ENCODE data around the gene OR52W1. TPM values are rescaled to one million over a fixed set of nuclear protein-coding genes. Genes with fewer than 3 reads are reported as not detected.

The OR52W1 gene
- total RNA-seq, 1 donor, result not detected

- DNase-seq (ENCODE audit: low read depth), result no peak
- no peak overlapping the region for H3K4me3 ChIP-seq (ENCODE audit: low read depth, low read length)
- TF ChIP-seq, protein P1, sequence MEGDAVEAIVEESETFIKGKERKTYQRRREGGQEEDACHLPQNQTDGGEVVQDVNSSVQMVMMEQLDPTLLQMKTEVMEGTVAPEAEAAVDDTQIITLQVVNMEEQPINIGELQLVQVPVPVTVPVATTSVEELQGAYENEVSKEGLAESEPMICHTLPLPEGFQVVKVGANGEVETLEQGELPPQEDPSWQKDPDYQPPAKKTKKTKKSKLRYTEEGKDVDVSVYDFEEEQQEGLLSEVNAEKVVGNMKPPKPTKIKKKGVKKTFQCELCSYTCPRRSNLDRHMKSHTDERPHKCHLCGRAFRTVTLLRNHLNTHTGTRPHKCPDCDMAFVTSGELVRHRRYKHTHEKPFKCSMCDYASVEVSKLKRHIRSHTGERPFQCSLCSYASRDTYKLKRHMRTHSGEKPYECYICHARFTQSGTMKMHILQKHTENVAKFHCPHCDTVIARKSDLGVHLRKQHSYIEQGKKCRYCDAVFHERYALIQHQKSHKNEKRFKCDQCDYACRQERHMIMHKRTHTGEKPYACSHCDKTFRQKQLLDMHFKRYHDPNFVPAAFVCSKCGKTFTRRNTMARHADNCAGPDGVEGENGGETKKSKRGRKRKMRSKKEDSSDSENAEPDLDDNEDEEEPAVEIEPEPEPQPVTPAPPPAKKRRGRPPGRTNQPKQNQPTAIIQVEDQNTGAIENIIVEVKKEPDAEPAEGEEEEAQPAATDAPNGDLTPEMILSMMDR (IDR thresholded peaks at IDR 0.05; ENCODE audit: insufficient read depth, low read depth, low read length), result no peak
These were observed 11.4 kb downstream of the OR52W1 start for GRCh38 chr11:6210274-6210955.

DNA sequence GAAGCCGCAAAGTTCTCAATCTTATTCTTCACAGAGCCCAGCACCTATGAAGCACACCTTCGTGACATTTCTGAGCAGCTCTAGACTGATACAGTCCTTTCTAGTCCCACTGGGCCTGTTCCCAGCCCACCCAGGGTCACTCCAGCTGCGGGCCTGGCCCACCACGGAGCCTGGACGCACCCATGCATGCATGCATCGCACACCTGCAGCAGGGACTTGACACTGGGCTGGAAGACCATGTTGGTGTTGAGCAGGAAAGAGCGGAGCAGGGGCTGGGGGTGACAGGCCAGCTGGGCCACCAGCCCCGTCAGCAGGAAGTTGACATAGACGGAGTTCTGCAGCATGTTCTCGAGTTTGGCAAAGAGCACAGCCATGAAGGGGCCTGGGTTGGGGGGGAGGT is 15.5 kb downstream of the OR52W1 start:
- TF ChIP-seq, protein P1 (IDR thresholded peaks at IDR 0.05; ENCODE audit: insufficient read depth, low read depth, low read length), result no peak
- DNase-seq (ENCODE audit: low read depth), result no peak
- no peak overlapping the region for H3K4me3 ChIP-seq (ENCODE audit: low read depth, low read length)

DNA sequence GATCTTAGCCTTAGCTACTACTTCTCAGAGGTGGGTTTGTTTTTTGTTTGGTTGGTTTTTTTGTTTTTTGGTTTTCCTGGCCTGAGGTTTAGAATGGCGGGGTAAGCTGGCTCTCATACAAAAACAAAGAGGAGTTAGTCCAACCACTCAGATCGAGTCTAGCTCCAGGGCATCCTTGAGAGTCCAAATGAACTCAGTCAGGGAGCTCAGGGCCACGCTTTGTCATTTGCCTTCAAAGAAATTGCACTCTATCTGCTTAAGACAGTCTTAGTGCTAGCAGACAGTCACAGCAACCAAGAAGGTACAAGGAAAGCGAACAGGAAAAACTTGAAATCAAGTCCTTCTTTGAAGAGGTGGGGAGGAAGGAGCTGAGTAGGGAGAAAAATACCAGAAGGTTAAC is 17.5 kb downstream of the OR52W1 start:
- H3K4me3 ChIP-seq (ENCODE audit: low read depth, low read length), result no peak overlapping the region
- TF ChIP-seq, protein P1 (IDR thresholded peaks at IDR 0.05; ENCODE audit: insufficient read depth, low read depth, low read length), result no peak
- DNase-seq (ENCODE audit: low read depth), result no peak

- no peak overlapping the region for H3K4me3 ChIP-seq (ENCODE audit: low read depth, low read length)
- TF ChIP-seq, protein P1 (IDR thresholded peaks at IDR 0.05; ENCODE audit: insufficient read depth, low read depth, low read length), result no peak
- DNase-seq (ENCODE audit: low read depth), result no peak
These were observed 18.7 kb downstream of the OR52W1 start for GRCh38 chr11:6217722-6218121.

GRCh38 chr11:6219359-6219758 is 20.3 kb downstream of the OR52W1 start:
- TF ChIP-seq, protein P1 (IDR thresholded peaks at IDR 0.05; ENCODE audit: insufficient read depth, low read depth, low read length), result no peak
- DNase-seq (ENCODE audit: low read depth), result peak; percentile 85
- no peak overlapping the region for H3K4me3 ChIP-seq (ENCODE audit: low read depth, low read length)

GRCh38 chr11:6223854-6224253 is 24.8 kb downstream of the OR52W1 start:
- no peak for DNase-seq (ENCODE audit: low read depth)
- TF ChIP-seq, protein P1 (IDR thresholded peaks at IDR 0.05; ENCODE audit: insufficient read depth, low read depth, low read length), result no peak
- H3K4me3 ChIP-seq (ENCODE audit: low read depth, low read length), result no peak overlapping the region

DNA sequence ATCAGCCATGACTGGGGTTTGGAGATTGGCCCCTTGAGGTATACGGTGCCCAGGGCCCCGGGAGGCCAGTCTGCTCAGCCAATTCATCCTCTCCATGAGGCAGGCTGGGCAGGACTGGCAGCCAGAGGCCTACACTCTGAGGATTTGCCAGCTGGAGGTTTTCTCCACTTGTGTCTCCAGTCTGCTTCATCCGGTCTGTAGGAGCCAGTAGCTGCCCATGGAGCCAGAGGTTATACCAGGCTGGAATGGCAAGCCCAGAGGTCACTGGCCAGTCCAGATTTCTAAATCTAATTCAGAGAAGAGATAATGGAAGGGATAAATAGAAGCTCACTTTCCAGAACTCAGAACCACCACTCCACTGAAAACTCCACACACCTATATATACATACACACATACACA is 25.4 kb downstream of the OR52W1 start:
- no peak overlapping the region for H3K4me3 ChIP-seq (ENCODE audit: low read depth, low read length)
- TF ChIP-seq, protein P1 (IDR thresholded peaks at IDR 0.05; ENCODE audit: insufficient read depth, low read depth, low read length), result no peak
- DNase-seq (ENCODE audit: low read depth), result no peak

Measured in fibroblast of villous mesenchyme (primary cell).